HG03571 (cell line): ENCODE data around the gene SPATA21.

ENCODE experiments used
- ATAC-seq: cut with Tn5 transposase; IDR thresholded peaks from one replicate; pipeline ENCODE4 v1.9.1; 2021; ENCODE audit not compliant: unreplicated experiment

Gene SPATA21

DNA sequence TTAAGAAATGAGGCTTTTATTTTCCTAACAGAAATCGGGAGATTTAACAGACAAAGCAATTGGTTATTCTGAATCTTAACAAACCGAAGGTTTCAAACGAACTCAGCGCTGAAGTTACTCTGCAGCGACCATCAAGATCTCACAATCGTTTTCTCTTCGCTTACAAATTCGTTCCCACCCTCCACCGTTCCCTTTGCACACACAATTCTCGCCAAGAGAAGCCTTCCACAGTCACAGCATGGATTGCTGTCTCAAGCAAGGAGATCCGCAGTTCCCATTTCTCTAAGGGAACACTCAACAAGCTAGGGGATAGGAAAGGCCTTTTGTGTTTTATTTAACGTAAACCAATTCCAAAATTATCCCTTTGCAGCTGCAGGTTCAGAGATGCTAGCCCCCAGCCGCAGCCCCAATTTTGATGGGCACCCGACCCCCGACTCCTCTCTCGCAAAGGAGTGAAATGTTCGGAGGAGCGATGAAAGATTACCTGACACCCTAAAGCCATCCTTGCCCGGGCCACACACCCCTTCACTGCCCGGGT lies 85.7 kb downstream of the SPATA21 start:
- ATAC-seq, result no peak

- no peak for ATAC-seq
These were observed 87.3 kb downstream of the SPATA21 start for GRCh38 chr1:16349847-16350406.
